ENCODE data around the gene ZNF808.
"Not testable (repeated sequence)": the region's sequence is repeated elsewhere in the genome, so short reads cannot be mapped to it uniquely, and the experiment has no call there.

Gene ZNF808

GRCh38 chr19:52535771-52536447, 8.4 kb downstream of the ZNF808 start:
- Histone ChIP-seq H3K36me3 (peaks cover 0 to 4% (median 0%) of the 10 kb centered on the region in 3 donors), H3K4me3 (peak overlapping the region; percentile 55 to 78), H3K9me3 (no peaks in the 10 kb centered on the region), H3K27ac (peak overlapping the region; percentile 76), H3K4me1 (peaks cover 0 to 18% (median 0%) of the 10 kb centered on the region in 4 donors), H3K27me3 (no peaks in the 10 kb centered on the region)
- intact Hi-C loops (cut with DNase I; ENCODE audit: low total_unique reads), result no loop called here
- peak; percentile 91 to 93 for DNase-seq
- peak in 1 of 2 experiments; percentile 33 for TF ChIP-seq CTCF (IDR thresholded peaks at IDR 0.05)

DNA sequence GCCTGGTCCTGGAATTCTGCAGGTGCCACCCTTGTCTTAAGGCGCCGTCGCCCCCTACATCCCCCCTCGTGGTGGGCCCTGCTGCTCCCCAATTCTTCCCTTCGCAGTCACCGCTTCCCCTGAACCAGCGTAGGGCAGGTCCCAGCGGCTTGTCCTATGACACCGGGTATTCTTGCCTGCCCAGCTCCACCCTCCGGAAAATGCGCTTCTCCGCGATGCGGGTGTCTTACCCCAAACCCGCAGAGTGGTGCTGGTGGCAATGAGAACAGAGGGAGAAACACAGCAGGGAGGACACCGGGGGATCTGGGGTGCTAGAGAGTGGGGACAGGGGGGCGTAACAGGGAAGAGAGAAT, 9.0 kb downstream of the ZNF808 start:
- H3K9me3 ChIP-seq, result no peaks in the 10 kb centered on the region
- peaks cover 0 to 18% (median 0%) of the 10 kb centered on the region in 4 donors for H3K4me1 ChIP-seq
- peaks cover 0 to 4% (median 0%) of the 10 kb centered on the region in 3 donors for H3K36me3 ChIP-seq
- no peak for DNase-seq
- no peaks in the 10 kb centered on the region for H3K27me3 ChIP-seq
- TF ChIP-seq CTCF (IDR thresholded peaks at IDR 0.05), result no peak
- peak overlapping the region; percentile 76 for H3K27ac ChIP-seq
- H3K4me3 ChIP-seq, result peak overlapping the region; percentile 55 to 78
- intact Hi-C loops (cut with DNase I; ENCODE audit: low total_unique reads), result no loop called here

GRCh38 chr19:52538815-52539214, 11.3 kb downstream of the ZNF808 start:
- H3K9me3 ChIP-seq; H3K27ac ChIP-seq; DNase-seq; H3K27me3 ChIP-seq; H3K4me3 ChIP-seq; intact Hi-C loops (cut with DNase I; ENCODE audit: low total_unique reads): not testable (repeated sequence)
- H3K36me3 ChIP-seq, result peaks cover 7 to 12% (median 11%) of the 10 kb centered on the region in 3 donors
- H3K4me1 ChIP-seq, result peaks cover 0 to 18% (median 0%) of the 10 kb centered on the region in 4 donors

DNA sequence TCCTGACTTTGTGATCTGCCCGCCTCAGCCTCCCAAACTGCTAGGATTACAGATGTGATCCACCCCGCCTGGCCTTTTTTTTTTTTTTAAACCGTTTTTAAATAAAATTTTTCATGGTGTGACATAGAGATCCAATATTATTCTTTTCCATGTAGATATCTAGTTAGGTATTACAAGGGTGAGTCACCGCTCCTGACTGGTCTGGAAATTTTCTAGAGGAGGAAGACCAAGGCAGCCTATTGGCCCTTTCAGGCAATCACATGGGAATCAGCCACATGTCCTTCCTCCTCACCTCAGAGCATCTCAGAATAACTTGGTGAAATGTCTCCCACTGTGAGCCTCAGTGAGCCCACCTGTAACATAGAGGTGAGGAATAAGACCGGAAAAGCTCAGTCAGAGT, 13.7 kb downstream of the ZNF808 start:
- intact Hi-C loops (cut with DNase I; ENCODE audit: low total_unique reads), result not testable (repeated sequence)

GRCh38 chr19:52541608-52542007, 14.1 kb downstream of the ZNF808 start:
- no peak for DNase-seq
- Histone ChIP-seq H3K9me3 (no peaks in the 10 kb centered on the region), H3K36me3 (peaks cover 32 to 39% (median 38%) of the 10 kb centered on the region in 3 donors)

More for the DNA sequence above, 13.7 kb downstream of the ZNF808 start:
- not testable (repeated sequence) for H3K4me3 ChIP-seq, H3K4me1 ChIP-seq, H3K27ac ChIP-seq, DNase-seq, H3K27me3 ChIP-seq, H3K9me3 ChIP-seq
- H3K36me3 ChIP-seq, result peaks cover 28 to 34% (median 34%) of the 10 kb centered on the region in 3 donors

DNA sequence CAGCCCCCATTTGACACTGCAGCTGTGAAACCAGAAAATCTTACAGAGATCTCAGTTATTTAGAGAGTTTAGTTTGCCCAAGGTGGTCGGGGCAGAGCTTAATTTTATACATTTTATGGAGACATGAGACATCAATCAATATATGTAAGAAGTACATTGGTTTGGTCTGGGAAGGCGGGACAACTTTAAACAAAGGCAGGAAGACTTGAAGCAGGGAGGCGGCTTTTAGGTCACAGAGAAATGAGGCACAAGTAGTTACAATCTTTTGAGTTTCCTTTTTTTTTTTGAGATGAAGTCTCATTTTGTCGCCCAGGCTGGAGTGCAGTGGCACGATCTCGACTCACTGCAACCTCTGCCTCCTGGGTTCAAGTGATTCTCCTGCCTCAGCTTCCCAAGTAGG, 15.1 kb downstream of the ZNF808 start:
- H3K4me3 ChIP-seq; DNase-seq; intact Hi-C loops (cut with DNase I; ENCODE audit: low total_unique reads); H3K4me1 ChIP-seq; H3K27me3 ChIP-seq; H3K27ac ChIP-seq; H3K9me3 ChIP-seq: not testable (repeated sequence)
- H3K36me3 ChIP-seq, result peaks cover 41 to 48% (median 48%) of the 10 kb centered on the region in 3 donors

More at GRCh38 chr19:52541608-52542007, 14.1 kb downstream of the ZNF808 start:
- Histone ChIP-seq H3K4me1 (peaks cover 0 to 6% (median 0%) of the 10 kb centered on the region in 4 donors), H3K27me3 (no peaks in the 10 kb centered on the region), H3K27ac (no peak overlapping the region), H3K4me3 (no peak overlapping the region)
- no peak for TF ChIP-seq CTCF (IDR thresholded peaks at IDR 0.05)
- intact Hi-C loops (cut with DNase I; ENCODE audit: low total_unique reads), result no loop called here

DNA sequence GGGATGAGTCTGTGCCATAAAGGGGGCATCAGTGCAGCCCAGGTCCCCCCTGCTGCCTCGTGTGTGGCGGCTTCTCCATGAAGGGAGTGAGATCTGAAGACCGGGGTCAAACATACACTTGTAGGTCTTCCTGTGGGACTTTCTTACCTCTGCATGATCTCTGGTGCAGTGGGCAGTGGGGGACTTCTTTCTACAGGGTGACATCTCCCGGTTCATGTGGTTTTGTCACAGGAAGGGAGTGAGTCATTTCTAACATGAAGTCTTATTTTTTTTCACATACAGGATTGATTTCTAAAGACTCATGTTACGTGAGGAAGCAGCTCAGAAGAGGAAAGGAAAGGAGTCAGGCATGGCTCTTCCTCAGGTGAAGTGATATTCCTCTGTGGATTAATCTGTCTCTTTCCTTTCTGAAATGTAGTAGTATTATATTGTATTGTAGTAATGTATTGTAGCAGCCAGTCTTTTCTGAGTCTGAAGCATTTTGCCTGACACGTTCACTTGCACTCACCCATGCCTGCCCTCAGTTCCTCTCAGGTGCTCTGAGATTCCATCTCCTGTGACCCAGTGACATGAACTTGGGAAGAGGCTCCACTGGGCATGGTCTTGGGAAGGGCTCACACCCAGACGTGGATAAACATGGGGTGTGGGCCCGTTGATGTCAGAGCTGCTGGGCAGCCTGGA, 15.7 kb downstream of the ZNF808 start:
- DNase-seq, result no peak
- no peak overlapping the region for H3K27ac ChIP-seq
- no peaks in the 10 kb centered on the region for H3K9me3 ChIP-seq
- peaks cover 47 to 54% (median 52%) of the 10 kb centered on the region in 3 donors for H3K36me3 ChIP-seq
- no peaks in the 10 kb centered on the region for H3K27me3 ChIP-seq
- no peak overlapping the region for H3K4me3 ChIP-seq
- H3K4me1 ChIP-seq, result no peaks in the 10 kb centered on the region
- TF ChIP-seq CTCF (IDR thresholded peaks at IDR 0.05), result no peak
- intact Hi-C loops (cut with DNase I; ENCODE audit: low total_unique reads), result no loop called here

Data from tibial artery (tissue), 4 donors.